Measurements from ENCODE around the gene ELMOD2.

Gene ELMOD2, protein sequence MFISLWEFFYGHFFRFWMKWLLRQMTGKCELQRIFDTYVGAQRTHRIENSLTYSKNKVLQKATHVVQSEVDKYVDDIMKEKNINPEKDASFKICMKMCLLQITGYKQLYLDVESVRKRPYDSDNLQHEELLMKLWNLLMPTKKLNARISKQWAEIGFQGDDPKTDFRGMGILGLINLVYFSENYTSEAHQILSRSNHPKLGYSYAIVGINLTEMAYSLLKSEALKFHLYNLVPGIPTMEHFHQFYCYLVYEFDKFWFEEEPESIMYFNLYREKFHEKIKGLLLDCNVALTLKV

DNA sequence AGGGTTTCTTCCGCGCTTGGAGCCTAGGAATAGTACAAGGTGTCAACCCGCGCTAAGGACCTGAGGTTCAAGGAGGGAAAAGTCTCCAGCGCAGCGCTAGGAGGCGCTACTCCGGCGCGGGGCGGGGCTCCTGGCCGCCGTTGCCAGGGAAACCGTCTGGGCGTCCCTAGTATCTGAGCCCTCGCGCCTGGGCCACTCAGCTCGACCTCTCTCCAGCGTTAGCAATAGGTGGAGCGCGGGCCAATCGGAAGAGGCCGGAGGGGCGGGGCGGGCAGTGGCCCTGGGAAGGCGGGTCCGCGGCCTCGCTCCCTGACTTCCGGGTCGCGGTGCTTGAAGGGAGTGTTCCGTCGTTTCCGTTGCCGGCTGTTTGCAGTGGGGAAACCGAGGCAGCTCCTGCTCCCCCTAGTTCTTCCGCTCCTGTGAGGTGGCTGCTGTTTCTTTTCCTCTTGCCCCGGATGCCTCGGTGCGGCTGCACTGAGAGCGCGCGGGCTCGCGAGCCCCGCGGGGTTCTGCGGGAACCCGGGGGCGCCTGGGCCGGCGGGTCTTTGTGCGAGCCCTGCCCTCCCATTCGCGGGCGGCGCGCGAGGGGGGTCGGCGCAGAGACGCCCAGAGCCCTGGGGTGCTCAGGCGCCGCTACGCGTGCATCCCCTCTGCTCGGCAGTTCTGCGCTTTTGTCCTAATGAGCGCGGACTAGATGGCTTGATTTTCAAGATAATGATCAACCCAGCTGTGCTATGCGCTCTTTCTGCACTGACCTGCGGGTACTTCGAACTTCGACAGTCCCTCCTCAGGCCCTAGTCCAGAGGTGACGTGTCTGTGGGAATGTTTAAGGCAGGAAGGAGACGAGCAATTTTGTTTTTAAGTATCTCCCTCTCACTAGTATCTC, at the start of gene ELMOD2:
ELMOD2 (plus strand) TSS at position 312 of the 886 bp plus-strand sequence. CDS start 1,261 bp downstream, outside the sequence.
- TF ChIP-seq, protein P1, sequence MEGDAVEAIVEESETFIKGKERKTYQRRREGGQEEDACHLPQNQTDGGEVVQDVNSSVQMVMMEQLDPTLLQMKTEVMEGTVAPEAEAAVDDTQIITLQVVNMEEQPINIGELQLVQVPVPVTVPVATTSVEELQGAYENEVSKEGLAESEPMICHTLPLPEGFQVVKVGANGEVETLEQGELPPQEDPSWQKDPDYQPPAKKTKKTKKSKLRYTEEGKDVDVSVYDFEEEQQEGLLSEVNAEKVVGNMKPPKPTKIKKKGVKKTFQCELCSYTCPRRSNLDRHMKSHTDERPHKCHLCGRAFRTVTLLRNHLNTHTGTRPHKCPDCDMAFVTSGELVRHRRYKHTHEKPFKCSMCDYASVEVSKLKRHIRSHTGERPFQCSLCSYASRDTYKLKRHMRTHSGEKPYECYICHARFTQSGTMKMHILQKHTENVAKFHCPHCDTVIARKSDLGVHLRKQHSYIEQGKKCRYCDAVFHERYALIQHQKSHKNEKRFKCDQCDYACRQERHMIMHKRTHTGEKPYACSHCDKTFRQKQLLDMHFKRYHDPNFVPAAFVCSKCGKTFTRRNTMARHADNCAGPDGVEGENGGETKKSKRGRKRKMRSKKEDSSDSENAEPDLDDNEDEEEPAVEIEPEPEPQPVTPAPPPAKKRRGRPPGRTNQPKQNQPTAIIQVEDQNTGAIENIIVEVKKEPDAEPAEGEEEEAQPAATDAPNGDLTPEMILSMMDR (IDR thresholded peaks at IDR 0.05; ENCODE audit: low read length, missing control alignments): peak; percentile 91
- peak within 1 kb of the TSS; percentile 87 for H3K4me3 ChIP-seq (replicated peaks; ENCODE audit: low read depth, low read length)
- DNase-seq (ENCODE audit: low read depth): peak; percentile 97

DNA sequence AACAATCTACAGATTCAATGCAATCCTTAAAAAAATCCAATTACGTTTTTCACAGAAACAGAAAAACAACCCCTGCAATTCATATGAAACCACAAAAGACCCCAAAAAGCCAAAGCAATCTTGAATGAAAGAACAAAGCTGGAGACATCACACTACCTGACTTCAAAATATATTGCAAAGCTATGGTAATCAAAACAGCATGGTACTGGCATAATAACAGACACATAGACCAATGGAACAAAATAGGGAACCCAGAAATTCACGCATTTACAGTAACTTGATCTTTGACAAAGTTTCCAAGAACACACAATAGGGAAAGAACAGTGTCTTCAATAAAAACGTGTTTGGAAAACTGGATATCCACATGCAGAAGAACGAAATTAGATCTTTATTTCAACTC, 40.5 kb upstream of the ELMOD2 start:
- TF ChIP-seq, protein P1 (IDR thresholded peaks at IDR 0.05; ENCODE audit: low read length, missing control alignments): no peak
- no peak for DNase-seq (ENCODE audit: low read depth)
- no peak overlapping the region for H3K4me3 ChIP-seq (replicated peaks; ENCODE audit: low read depth, low read length)

DNA sequence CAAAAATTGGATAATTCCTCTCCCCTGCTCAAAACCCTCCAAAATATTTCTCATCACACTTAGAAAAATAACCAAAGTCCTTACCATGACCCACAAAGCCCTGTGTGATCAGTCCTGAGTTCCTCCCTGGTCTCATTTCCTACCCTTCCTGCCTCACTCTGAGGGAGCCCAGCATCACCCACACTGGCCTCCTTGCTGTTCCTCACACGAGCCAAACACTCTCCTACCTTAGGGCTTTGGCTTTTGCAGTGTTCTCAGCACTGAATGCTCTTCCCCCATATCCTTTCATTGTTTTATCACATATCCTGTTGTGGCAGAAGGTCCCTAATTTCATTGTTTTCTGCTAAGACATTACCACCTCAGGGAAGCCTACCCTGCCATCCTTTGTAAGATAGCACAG, 38.0 kb upstream of the ELMOD2 start:
- no peak overlapping the region for H3K4me3 ChIP-seq (replicated peaks; ENCODE audit: low read depth, low read length)
- DNase-seq (ENCODE audit: low read depth): no peak
- TF ChIP-seq, protein P1 (IDR thresholded peaks at IDR 0.05; ENCODE audit: low read length, missing control alignments): no peak

DNA sequence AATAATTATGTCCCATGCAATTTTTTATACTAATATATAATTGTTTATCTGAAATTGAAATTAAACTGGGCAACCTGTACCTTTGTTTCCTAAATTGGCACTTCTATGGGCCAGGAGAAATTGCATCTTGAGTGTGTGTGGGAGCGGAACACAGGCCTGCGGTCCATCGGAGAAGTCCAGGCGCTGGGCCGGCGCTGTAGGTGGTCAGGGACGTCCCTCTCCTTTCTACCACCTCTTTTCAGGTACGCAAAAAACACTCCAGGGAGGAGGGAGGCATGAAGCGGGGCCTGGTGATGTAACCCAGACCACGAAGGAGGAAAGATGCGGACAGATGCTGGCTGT, 26.6 kb upstream of the ELMOD2 start:
- no peak for DNase-seq (ENCODE audit: low read depth)
- TF ChIP-seq, protein P1 (IDR thresholded peaks at IDR 0.05; ENCODE audit: low read length, missing control alignments): no peak
- no peak overlapping the region for H3K4me3 ChIP-seq (replicated peaks; ENCODE audit: low read depth, low read length)

DNA sequence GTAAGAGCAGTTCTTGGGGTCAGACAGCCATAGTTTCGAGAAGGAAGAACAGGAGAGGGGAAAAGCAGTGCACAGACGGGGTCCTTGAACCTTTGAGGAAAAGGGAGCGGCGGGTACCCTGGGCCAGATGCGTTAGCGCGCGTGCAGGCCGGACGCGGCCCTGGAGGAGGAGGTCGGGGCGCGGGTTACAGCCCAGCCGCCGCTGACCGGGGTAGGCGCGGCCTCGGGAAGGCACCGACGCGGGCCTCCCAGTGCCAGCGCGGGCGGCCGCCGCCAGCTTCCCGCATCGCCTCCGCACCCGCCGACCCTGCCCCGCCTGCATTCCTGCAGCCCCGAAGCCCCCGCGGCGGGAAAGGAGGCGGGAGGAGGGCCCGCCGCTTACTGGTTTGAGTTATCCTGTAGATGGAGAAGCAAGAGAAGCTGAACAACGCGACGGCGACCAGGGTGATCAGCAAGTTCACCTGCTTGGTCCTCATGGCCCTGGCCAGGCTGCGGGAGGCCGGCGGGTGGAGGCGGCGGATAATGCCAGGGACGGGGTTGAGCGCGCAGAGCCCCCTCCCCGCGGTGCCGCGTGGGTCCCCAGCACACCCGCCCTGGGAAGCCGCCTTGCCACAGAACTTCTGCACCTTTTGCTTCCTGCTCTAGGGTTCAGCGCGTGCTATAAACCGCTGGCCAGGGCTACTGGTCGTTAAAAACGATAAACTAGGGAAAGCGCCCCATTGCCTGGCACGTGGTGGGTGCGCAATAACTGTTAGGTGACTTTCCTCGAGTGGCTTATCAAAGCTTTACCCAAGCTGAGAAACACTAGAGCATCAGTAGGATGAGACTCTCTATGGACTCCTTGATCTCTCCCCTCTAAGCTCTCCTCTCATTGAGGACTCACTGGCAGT, 26.0 kb upstream of the ELMOD2 start, which contains the start of gene MGAT4D:
MGAT4D (minus strand) TSS at position 547 of the 890 bp plus-strand sequence; CDS start at position 476, 71 bp downstream.
- no peak within 1 kb of the TSS for H3K4me3 ChIP-seq (replicated peaks; ENCODE audit: low read depth, low read length)
- no peak for DNase-seq (ENCODE audit: low read depth)
- TF ChIP-seq, protein P1 (IDR thresholded peaks at IDR 0.05; ENCODE audit: low read length, missing control alignments): no peak

DNA sequence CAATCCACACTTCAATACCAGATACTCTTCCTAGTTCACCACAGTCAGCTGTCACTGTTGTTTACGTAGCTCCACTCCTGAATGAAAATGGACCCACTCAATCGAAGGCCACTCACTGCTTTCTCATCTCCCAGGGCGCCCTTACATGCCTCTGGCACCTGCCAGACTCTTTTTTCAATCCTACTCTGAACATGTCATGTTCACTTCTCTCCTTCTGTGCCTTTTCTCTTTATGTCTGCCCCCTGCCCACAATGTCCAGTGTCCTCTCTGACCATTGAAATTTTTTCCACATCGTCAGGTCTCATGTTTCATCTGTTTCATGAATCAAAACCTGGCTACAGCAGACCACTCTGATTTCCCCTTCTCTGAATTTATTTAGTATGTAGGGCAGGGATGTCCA, 24.6 kb upstream of the ELMOD2 start:
- TF ChIP-seq, protein P1 (IDR thresholded peaks at IDR 0.05; ENCODE audit: low read length, missing control alignments): no peak
- no peak overlapping the region for H3K4me3 ChIP-seq (replicated peaks; ENCODE audit: low read depth, low read length)
- no peak for DNase-seq (ENCODE audit: low read depth)
